Rectal smooth muscle tissue (tissue), 1 donor: Measurements from ENCODE around the gene SYT8.

ENCODE experiments used
- H3K27ac ChIP-seq: one replicate; pipeline ENCODE4 v1.7.0; 2013; ENCODE audit warnings: low read depth, low read length, inconsistent platforms
- H3K27me3 ChIP-seq: one replicate; pipeline ENCODE4 v1.7.0; 2013; ENCODE audit warnings: low read length; ENCODE audit not compliant: control insufficient read depth, insufficient read depth
- H3K36me3 ChIP-seq: one replicate; pipeline ENCODE4 v1.7.0; 2013; ENCODE audit warnings: low read length; ENCODE audit not compliant: control insufficient read depth, insufficient read depth
- H3K4me1 ChIP-seq: one replicate; pipeline ENCODE4 v1.7.0; 2013; ENCODE audit warnings: low read length; ENCODE audit not compliant: control insufficient read depth, insufficient read depth
- H3K4me3 ChIP-seq: one replicate; pipeline ENCODE4 v1.7.0; 2013; ENCODE audit warnings: low read length
- H3K9ac ChIP-seq: one replicate; pipeline ENCODE4 v1.7.0; 2013; ENCODE audit warnings: low read length

SYT8 gene

DNA sequence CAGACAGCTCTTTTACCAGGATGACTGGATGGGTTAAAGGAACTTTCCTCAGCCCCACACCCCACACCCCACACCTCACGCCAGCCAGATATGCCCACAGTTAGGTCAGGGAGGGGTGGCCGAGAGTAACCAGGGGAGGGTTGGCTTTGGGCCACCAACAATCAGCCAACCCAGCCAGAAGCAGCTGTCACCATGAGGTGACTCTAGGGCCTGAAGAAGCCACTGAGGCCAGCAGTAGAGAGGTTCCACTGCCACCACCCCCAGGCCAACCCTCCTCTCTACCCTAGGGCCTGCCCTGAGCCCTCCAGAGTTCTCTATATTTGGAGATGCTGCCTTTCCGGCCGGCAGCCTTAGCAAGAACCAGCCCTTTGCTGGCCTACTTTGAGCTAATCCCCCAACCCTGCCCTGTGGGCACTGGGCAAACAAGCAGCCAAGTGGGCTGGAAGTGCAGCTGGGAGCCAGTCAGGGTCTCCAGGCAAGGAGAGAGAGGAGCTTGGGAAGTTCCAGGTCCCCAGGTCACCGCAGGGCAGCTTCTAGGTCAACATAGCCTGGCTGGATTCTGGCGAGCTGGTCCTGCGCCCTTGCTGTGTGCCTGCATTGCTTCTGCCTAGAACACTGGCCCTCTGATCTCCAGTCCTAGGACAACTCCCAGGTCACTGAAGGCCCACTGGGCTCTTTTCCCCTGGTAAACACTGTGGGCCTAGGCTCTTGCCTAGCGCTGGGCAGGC, 12.0 kb upstream of the SYT8 start:
- no peak overlapping the region for H3K9ac ChIP-seq
- no peaks in the 10 kb centered on the region for H3K36me3 ChIP-seq
- no peak overlapping the region for H3K27ac ChIP-seq
- H3K27me3 ChIP-seq: no peaks in the 10 kb centered on the region
- H3K4me3 ChIP-seq: no peak overlapping the region
- no peaks in the 10 kb centered on the region for H3K4me1 ChIP-seq

GRCh38 chr11:1823376-1824220, 11.2 kb upstream of the SYT8 start:
- Histone ChIP-seq H3K9ac (no peak overlapping the region), H3K27ac (no peak overlapping the region), H3K4me1 (no peaks in the 10 kb centered on the region), H3K27me3 (no peaks in the 10 kb centered on the region), H3K4me3 (no peak overlapping the region), H3K36me3 (no peaks in the 10 kb centered on the region)

GRCh38 chr11:1824221-1825038, 10.4 kb upstream of the SYT8 start:
- H3K4me1 ChIP-seq: no peaks in the 10 kb centered on the region
- H3K27ac ChIP-seq: no peak overlapping the region
- no peaks in the 10 kb centered on the region for H3K36me3 ChIP-seq
- H3K9ac ChIP-seq: no peak overlapping the region
- H3K4me3 ChIP-seq: no peak overlapping the region
- H3K27me3 ChIP-seq: no peaks in the 10 kb centered on the region

DNA sequence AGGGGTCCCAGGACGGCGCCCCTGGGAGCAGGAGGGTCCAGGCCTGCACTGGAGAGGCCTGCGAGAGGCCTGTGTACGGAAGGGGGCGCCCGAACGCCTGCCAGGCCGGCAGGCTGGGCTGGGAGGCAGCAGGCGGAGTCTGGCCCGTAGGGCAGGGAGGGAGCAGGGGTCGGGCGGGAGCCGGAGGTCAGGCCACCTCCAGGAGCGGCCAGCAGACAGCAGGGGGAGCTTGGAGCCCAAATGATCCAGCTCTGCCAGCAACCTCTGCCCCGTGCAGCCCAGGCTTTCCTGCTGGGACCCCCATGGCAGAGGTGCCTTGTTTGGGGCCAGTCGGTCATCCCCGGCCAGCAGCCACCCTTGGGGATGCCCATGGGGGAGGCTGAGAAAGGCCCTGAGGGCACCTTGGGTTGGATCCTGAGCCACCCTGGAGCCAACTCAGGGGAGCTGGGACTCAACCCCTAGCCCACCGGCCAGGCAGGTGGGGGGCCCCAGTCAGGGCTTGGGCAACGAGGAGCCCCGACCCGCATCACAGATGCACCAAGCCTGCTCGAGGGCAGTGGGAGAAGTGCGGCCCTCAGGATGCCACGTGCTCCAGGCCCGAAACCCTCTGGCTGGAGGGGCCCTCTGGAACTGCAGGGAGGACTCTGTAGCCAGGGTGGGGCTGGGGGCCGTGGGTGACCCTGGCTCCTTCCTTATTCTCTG, 9.6 kb upstream of the SYT8 start:
- Histone ChIP-seq H3K9ac (no peak overlapping the region), H3K4me3 (no peak overlapping the region), H3K4me1 (no peaks in the 10 kb centered on the region), H3K27ac (no peak overlapping the region), H3K36me3 (no peaks in the 10 kb centered on the region), H3K27me3 (no peaks in the 10 kb centered on the region)

DNA sequence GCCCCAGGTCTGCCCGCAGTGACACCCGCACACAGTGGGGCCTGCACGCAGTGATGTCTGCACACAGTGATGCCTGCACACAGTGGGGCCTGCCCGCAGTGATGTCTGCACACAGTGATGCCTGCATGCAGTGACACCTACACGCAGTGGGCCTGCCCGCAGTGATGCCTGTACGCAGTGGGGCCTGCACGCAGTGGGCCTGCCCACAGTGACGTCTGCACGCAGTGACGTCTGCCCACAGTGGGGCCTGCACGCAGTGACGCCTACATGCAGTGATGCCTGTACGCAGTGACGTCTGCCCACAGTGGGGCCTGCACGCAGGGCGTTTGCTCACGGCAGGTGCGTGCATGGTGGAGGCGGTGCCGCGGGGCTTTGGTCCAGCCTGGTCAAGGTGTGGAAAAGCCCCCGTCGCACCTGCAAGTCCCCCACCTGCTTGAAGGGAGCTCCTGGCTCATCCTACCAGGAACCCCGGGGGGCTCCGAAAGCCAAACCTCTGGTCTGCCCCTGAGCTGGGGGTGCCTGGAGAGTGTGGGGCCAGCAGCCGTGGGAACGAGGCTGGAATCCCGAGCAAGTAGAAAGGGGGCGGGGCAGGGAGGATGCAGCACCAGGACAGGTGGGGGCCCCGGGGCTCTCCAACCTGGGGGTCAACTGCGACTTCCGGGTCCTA, 8.9 kb upstream of the SYT8 start:
- H3K27ac ChIP-seq: no peak overlapping the region

DNA sequence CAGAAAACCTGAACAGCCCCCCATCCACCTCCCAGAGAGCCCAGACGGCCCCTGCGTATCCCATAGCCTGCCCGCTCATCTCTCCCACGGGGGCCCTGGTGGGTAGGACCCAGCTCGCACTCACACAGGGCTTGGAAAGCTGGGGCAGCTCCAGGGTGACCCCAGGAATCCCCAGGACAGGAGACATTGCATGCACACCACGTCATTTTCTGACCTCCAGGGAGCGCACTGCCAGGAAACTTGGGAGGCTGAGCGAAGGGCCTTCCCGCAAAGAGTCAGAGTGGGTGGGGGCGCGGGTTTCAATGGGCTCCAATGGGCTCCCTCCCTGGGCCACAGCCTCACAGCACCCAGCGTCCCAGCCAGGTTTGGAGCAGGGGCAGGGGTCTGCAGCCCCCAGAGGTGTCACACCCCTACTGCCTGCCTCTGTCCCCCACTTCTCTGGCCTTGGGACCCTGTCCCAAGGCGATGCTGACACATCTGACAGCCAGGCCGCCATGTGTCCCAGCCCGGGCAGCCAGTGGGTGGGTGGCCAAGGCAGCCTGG, 8.2 kb upstream of the SYT8 start:
- no peaks in the 10 kb centered on the region for H3K27me3 ChIP-seq
- no peaks in the 10 kb centered on the region for H3K36me3 ChIP-seq
- H3K27ac ChIP-seq: no peak overlapping the region
- no peaks in the 10 kb centered on the region for H3K4me1 ChIP-seq
- H3K9ac ChIP-seq: no peak overlapping the region
- no peak overlapping the region for H3K4me3 ChIP-seq

More for the DNA sequence above, 8.9 kb upstream of the SYT8 start:
- H3K4me3 ChIP-seq: no peak overlapping the region
- H3K27me3 ChIP-seq: no peaks in the 10 kb centered on the region
- no peaks in the 10 kb centered on the region for H3K4me1 ChIP-seq
- H3K36me3 ChIP-seq: no peaks in the 10 kb centered on the region
- H3K9ac ChIP-seq: no peak overlapping the region

- no peak overlapping the region for H3K9ac ChIP-seq
- H3K27me3 ChIP-seq: no peaks in the 10 kb centered on the region
- no peak overlapping the region for H3K27ac ChIP-seq
- H3K36me3 ChIP-seq: no peaks in the 10 kb centered on the region
- no peaks in the 10 kb centered on the region for H3K4me1 ChIP-seq
- H3K4me3 ChIP-seq: no peak overlapping the region
Measured at GRCh38 chr11:1827095-1827813, 7.5 kb upstream of the SYT8 start.

DNA sequence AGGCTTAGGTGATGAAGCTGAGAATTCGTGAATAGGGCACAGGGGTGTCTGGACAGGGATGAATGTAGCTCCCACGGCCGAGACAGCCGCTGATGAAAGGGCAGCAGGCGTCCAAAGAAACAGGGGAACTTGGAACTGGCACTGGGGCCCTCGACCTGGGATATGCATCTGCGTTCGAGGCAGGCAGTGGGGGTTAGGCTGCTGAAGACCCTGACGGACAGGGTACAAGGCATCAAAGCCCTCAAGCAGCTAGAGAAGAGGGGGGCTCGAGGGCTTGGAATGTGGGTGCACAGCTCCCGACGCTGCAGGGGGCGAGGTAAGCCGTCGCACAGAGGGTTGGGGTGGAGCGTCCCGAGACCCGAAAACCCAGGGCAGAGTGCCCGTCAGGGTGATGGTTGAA, 6.9 kb upstream of the SYT8 start:
- H3K4me1 ChIP-seq: no peaks in the 10 kb centered on the region
- no peak overlapping the region for H3K4me3 ChIP-seq
- H3K9ac ChIP-seq: no peak overlapping the region
- no peaks in the 10 kb centered on the region for H3K36me3 ChIP-seq
- no peak overlapping the region for H3K27ac ChIP-seq
- no peaks in the 10 kb centered on the region for H3K27me3 ChIP-seq

DNA sequence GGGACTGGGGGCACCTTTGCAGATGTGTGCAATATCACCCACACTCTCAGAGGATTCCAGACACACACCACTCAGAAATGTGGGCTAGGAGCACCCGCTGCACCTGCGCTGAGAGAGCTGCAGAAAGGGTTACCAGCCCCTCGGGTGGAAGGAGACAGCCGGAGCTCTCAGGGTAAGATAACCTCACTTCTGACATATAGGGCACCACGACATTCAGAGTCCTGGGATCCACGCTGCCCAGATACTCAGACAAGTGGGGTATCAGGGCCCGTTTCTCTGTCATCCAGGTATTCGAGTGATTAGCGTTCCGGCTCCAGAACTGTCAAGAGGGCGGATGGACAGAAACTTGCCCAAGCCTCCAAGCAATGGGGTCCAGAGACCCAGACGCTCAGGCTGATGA, 6.2 kb upstream of the SYT8 start:
- no peak overlapping the region for H3K4me3 ChIP-seq
- H3K27ac ChIP-seq: no peak overlapping the region
- no peak overlapping the region for H3K9ac ChIP-seq
- no peaks in the 10 kb centered on the region for H3K27me3 ChIP-seq
- H3K4me1 ChIP-seq: no peaks in the 10 kb centered on the region
- H3K36me3 ChIP-seq: no peaks in the 10 kb centered on the region

GRCh38 chr11:1829039-1829820, 5.6 kb upstream of the SYT8 start:
- H3K27ac ChIP-seq: no peak overlapping the region
- H3K27me3 ChIP-seq: no peaks in the 10 kb centered on the region
- no peak overlapping the region for H3K9ac ChIP-seq
- H3K4me1 ChIP-seq: no peaks in the 10 kb centered on the region
- H3K36me3 ChIP-seq: no peaks in the 10 kb centered on the region
- no peak overlapping the region for H3K4me3 ChIP-seq
